Natural killer cell (primary cell): ENCODE results near the gene RAB1B. TPM values are rescaled to one million over a fixed set of nuclear protein-coding genes. Genes with fewer than 3 reads are reported as not detected.
A peak's percentile ranks its signal among the peaks of the same experiment; 100 is the strongest.

Source experiments
- ATAC-seq, 3 donors: fragments of 150-1000 bp in 2 of 3; fragments of 200-7000 bp in 1 of 3; cut with Tn5 transposase; 1 replicate in 1 of 3; 2 replicates in 2 of 3; pipeline ENCODE4 v1.10.0; 2021; ENCODE audit warnings: mild to moderate bottlenecking in 2 of 3, moderate library complexity in 2 of 3
- DNase-seq, 2 donors: peaks; one replicate each; pipeline versions ENCODE4 v3.0.0 to v3.0.0-alpha.2; 2013 to 2021; ENCODE audit warnings: mixed read lengths in 1 of 2
- H3K27ac ChIP-seq: one replicate; pipeline ENCODE4 v1.5.1; 2013; ENCODE audit warnings: mild to moderate bottlenecking, low read length
- H3K27me3 ChIP-seq: one replicate; pipeline ENCODE4 v1.6.1; 2013; ENCODE audit warnings: low read length; ENCODE audit not compliant: control insufficient read depth, insufficient read depth
- H3K36me3 ChIP-seq: one replicate; pipeline ENCODE4 v1.6.1; 2013; ENCODE audit warnings: low read length; ENCODE audit not compliant: control insufficient read depth, insufficient read depth
- H3K4me1 ChIP-seq: one replicate; pipeline ENCODE4 v1.6.1; 2013; ENCODE audit warnings: low read length; ENCODE audit not compliant: control insufficient read depth, insufficient read depth
- H3K4me3 ChIP-seq: one replicate; pipeline ENCODE4 v1.5.1; 2013; ENCODE audit warnings: low read length
- H3K9me3 ChIP-seq: one replicate; pipeline ENCODE4 v1.6.1; 2013; ENCODE audit warnings: low read length; ENCODE audit not compliant: control insufficient read depth, insufficient read depth
- H3K27ac Mint-ChIP-seq, 2 donors: one replicate each; pipeline ENCODE4 v1.8.0; 2022; ENCODE audit warnings: mild to moderate bottlenecking in 2 of 2, mixed read lengths in 2 of 2, moderate library complexity in 1 of 2
- H3K27me3 Mint-ChIP-seq, 2 donors: one replicate each; pipeline ENCODE4 v1.8.0; 2022; ENCODE audit warnings: low read depth in 2 of 2, mixed read lengths in 2 of 2
- H3K36me3 Mint-ChIP-seq: one replicate; pipeline ENCODE4 v1.8.0; 2022; ENCODE audit warnings: mixed read lengths
- H3K4me1 Mint-ChIP-seq, 2 donors: one replicate each; pipeline ENCODE4 v1.8.0; 2022; ENCODE audit warnings: mixed read lengths in 2 of 2
- H3K4me3 Mint-ChIP-seq: one replicate; pipeline ENCODE4 v1.8.0; 2022; ENCODE audit warnings: mild to moderate bottlenecking, moderate library complexity, mixed read lengths
- H3K9me3 Mint-ChIP-seq, 2 donors: one replicate each; pipeline ENCODE4 v1.8.0; 2022; ENCODE audit warnings: mixed read lengths in 2 of 2
- WGBS: methylation state at CpG from one replicate; pipeline ENCODE4 v1.1.7; 2013; ENCODE audit warnings: missing lambda C conversion rate; ENCODE audit not compliant: insufficient coverage; 5-methylcytosine and 5-hydroxymethylcytosine counted together
- intact Hi-C: fragments of 100-400 bp; cut with micrococcal nuclease; formaldehyde crosslinking; loops from one replicate; pipeline ENCODE4 v1.14.2; 2022
- total RNA-seq, 4 donors: library from RNA; stranded (reverse); fragments of 120-200 nt in 1 of 4; gene quantifications; one replicate each; pipeline versions ENCODE4 v1.2.3 to v1.2.4, GENCODE V29; 2013 to 2022
- TF ChIP-seq, protein P1 (sequence below): fragments of 200-600 bp; IDR thresholded peaks from one replicate; pipeline ENCODE4 v1.8.0; 2022; ENCODE audit warnings: antibody characterized with exemption

The RAB1B gene
- total RNA-seq, 3 donors from 2014 or later (not counting 1 experiment from before 2014, with no cell fraction given) = 116 to 144 (median 132) TPM

DNA sequence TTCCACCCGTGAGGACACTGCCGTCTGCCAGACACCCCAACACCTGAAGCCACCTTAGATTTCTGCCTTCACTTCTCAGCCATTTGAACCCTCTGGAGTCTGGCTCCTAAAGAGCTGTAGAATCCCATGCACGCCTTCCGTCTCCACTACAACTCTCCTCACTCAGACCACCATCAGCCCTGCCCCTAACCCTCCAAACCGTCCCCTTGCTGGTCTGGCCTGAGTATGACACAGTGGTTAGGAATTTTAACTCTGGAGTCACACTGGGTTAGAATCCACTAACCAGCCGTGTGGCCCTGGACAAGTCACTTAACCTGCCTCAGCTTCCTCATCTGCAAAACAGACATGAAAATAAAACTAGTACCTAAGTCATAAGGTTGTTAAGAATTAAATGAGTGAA lies 12.6 kb downstream of the RAB1B start:
- H3K4me1 ChIP-seq = peaks cover 49% of the 10 kb centered on the region
- DNase-seq = no peak
- H3K9me3 ChIP-seq = no peaks in the 10 kb centered on the region
- no peak for ATAC-seq
- H3K36me3 Mint-ChIP-seq = no peaks in the 10 kb centered on the region
- H3K9me3 Mint-ChIP-seq = no peaks in the 10 kb centered on the region
- peaks cover 7 to 14% of the 10 kb centered on the region in 2 donors for H3K27me3 Mint-ChIP-seq
- peaks cover 8% of the 10 kb centered on the region for H3K36me3 ChIP-seq
- H3K27me3 ChIP-seq = peaks cover 10% of the 10 kb centered on the region
- TF ChIP-seq, protein P1, sequence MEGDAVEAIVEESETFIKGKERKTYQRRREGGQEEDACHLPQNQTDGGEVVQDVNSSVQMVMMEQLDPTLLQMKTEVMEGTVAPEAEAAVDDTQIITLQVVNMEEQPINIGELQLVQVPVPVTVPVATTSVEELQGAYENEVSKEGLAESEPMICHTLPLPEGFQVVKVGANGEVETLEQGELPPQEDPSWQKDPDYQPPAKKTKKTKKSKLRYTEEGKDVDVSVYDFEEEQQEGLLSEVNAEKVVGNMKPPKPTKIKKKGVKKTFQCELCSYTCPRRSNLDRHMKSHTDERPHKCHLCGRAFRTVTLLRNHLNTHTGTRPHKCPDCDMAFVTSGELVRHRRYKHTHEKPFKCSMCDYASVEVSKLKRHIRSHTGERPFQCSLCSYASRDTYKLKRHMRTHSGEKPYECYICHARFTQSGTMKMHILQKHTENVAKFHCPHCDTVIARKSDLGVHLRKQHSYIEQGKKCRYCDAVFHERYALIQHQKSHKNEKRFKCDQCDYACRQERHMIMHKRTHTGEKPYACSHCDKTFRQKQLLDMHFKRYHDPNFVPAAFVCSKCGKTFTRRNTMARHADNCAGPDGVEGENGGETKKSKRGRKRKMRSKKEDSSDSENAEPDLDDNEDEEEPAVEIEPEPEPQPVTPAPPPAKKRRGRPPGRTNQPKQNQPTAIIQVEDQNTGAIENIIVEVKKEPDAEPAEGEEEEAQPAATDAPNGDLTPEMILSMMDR = no peak
- H3K4me3 Mint-ChIP-seq = peak overlapping the region; percentile 6
- H3K27ac ChIP-seq = no peak overlapping the region
- no peak overlapping the region for H3K4me3 ChIP-seq
- intact Hi-C loops = no loop called here
- 95% methylated on average over 6 of the region's 6 CpGs for WGBS
- H3K4me1 Mint-ChIP-seq = peaks cover 10 to 57% of the 10 kb centered on the region in 2 donors
- peak overlapping the region; percentile 17 to 89 for H3K27ac Mint-ChIP-seq

DNA sequence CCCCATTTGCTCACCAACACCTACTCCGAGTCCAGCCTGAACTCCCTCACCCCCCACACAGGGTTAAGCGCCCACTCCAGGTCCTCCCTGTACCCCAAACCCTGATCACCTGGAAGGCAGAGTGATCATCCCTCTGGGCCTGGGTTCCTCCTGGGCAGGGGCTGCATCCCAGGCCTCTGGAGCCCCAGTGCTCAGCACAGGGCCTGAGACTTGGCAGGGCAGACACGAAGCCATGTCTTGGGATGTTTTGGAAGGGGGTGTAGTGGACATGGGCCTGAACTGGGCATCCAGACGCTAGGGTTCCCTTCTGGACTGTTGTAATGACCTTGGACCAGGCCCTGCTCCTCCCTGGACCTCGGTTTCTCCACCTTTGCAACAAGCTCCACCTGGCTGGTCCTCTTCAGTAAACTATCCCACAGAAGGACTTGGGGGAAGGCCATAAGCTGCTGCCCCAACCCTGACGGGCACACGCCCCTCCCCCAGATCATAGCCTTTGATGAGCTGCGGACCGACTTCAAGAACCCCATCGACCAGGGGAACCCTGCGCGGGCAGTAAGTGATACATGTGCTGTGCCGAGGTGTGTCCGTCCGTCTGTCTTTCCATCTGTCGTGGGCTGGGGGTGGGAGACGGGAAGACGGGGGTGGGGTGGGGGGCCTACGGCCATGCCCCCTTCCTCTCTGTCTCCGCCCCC lies 13.5 kb downstream of the RAB1B start:
- Histone ChIP-seq H3K4me3 (no peak overlapping the region), H3K27me3 (peaks cover 10% of the 10 kb centered on the region), H3K4me1 (peaks cover 41% of the 10 kb centered on the region), H3K9me3 (no peaks in the 10 kb centered on the region), H3K27ac (no peak overlapping the region), H3K36me3 (peaks cover 3% of the 10 kb centered on the region)
- no peaks in the 10 kb centered on the region for H3K9me3 Mint-ChIP-seq
- 45% methylated on average over 14 of the region's 20 CpGs for WGBS
- no peak for ATAC-seq
- H3K36me3 Mint-ChIP-seq = no peaks in the 10 kb centered on the region
- H3K27me3 Mint-ChIP-seq = peaks cover 7 to 14% of the 10 kb centered on the region in 2 donors
- peaks cover 8 to 52% of the 10 kb centered on the region in 2 donors for H3K4me1 Mint-ChIP-seq
- no peak for DNase-seq
- H3K4me3 Mint-ChIP-seq = peak overlapping the region; percentile 50
- H3K27ac Mint-ChIP-seq = peak overlapping the region; percentile 74 to 89
- intact Hi-C loops = loop anchor here (1.0 kb wide), 2 partner anchors 14 to 60 kb away; partner anchors contain the start of gene RAB1B
- TF ChIP-seq, protein P1 = no peak

DNA sequence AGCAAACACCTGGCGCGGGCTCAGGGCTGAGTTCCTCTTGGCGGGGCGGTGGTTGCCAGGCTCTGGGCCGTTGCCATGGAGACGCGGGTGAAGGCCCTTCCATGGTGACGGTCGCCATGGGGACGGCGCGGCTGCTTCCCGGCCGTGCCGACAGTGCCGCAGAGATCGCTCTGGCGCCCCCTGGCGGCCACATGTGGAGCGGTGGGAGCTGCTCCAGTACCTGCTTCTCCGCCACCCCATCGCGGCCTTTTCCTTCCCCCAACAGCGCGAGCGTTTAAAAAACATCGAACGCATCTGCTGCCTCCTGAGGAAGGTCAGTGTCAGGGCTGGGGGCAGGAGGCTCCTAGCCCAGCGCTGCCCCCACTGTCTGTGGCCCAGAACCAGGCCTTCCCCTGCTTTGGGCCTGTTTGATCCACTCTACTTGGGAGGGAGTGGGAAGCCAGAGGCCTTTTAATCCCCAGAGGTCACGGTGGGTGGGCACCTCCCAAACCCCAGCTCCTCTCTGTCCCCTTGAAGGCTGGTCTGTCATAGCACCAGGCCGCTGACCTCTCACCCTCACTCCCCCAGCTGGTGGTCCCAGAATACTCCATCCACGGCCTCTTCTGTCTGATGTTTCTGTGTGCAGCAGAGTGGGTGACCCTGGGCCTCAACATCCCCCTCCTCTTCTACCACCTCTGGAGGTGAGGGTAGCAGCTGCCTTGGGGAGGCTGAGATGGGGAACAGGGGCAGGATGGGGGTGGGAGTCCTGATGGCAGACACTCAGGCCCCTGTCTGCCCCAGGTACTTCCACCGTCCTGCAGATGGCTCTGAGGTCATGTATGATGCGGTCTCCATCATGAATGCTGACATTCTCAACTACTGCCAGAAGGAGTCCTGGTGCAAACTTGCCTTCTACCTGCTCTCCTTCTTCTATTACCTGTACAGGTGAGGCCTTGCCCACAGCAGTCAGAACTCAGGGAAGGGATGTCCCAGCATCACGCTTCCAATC lies 14.3 kb downstream of the RAB1B start:
- Histone ChIP-seq H3K9me3 (no peaks in the 10 kb centered on the region), H3K27ac (peak overlapping the region; percentile 19), H3K4me3 (no peak overlapping the region), H3K4me1 (peaks cover 38% of the 10 kb centered on the region), H3K36me3 (peaks cover 3% of the 10 kb centered on the region), H3K27me3 (peaks cover 10% of the 10 kb centered on the region)
- Mint-ChIP-seq H3K9me3 (no peaks in the 10 kb centered on the region), H3K4me3 (peak overlapping the region; percentile 50), H3K36me3 (no peaks in the 10 kb centered on the region), H3K27me3 (peaks cover 7 to 14% of the 10 kb centered on the region in 2 donors), H3K4me1 (peaks cover 5 to 50% of the 10 kb centered on the region in 2 donors), H3K27ac (peak overlapping the region; percentile 74 to 89)
- WGBS = 15% methylated on average over 35 of the region's 35 CpGs
- ATAC-seq (peak; percentile 80 to 95 (median 86)), DNase-seq (peak; percentile 99 to 100)
- TF ChIP-seq, protein P1 = peak; percentile 92
- intact Hi-C loops = loop anchor here (1.0 kb wide), 2 partner anchors 14 to 60 kb away; partner anchors contain the start of gene RAB1B
